IMR-90 (cell line): ENCODE measurements around the gene ASTL. TPM values are rescaled to one million over a fixed set of nuclear protein-coding genes. Genes with fewer than 3 reads are reported as not detected.

Source experiments
- CEBPB ChIP-seq: IDR thresholded peaks from 2 replicates; pipeline ENCODE4 v1.6.1; 2012; ENCODE audit warnings: low read depth, low read length, improper control_type of control experiment
- RAD21 ChIP-seq: IDR thresholded peaks from 2 replicates; pipeline ENCODE4 v1.6.1; 2012; ENCODE audit warnings: low read length, improper control_type of control experiment
- polyA plus RNA-seq, 3 experiments: library from polyadenylated mRNA; depleted of rRNA; stranded (reverse); fragments of >200 nt; gene quantifications; 2 replicates each; pipeline ENCODE4 v1.2.3, GENCODE V29; 2012; ENCODE audit warnings: low replicate concordance in 1 of 3
- total RNA-seq: library from RNA; depleted of rRNA; stranded (reverse); fragments of >200 nt; gene quantifications from 2 replicates; pipeline ENCODE4 v1.2.3, GENCODE V29; 2012
- TF ChIP-seq, protein P1 (sequence below): fragments of 150-350 bp; IDR thresholded peaks from 2 replicates; pipeline ENCODE4 v1.6.1; 2016; ENCODE audit warnings: low read depth, mild to moderate bottlenecking, low read length, moderate library complexity, borderline replicate concordance

Gene ASTL
- total and polyA plus RNA-seq, 2 of the 4 experiments (the other 2 are of a cell fraction): not detected

DNA sequence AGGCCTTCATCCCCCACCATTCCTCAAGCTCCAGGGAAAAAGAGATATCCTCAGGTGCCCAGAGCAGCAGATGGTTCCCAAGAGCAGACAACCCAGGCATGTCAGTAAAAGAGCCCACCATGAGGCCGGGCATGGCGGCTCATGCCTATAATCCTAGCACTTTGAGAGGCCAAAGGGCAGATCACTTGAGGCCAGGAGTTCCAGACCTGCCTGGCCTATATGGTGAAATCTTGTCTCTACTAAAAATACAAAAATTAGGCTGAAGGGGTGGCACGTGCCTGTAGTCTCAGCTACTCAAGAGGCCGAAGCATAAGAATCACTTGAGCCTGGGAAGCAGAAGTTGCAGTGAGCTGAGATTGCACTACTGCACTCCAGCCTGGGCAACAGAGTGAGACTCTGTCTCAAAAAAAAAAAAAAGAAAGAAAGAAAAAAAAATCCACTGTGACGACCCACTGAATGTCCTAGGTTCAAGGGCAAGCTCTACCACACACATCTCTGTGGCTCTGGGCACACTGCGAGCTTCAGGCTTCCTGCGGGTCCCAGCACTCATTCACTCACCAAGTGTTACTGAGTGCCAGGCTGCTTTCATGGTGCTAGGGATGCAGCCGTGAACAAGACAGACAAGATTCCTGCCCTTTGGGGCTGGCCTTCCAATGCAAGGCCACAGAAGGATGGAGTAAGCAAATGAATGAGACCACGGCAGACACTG lies 13.4 kb upstream of the ASTL start (continued):
- TF ChIP-seq, protein P1, sequence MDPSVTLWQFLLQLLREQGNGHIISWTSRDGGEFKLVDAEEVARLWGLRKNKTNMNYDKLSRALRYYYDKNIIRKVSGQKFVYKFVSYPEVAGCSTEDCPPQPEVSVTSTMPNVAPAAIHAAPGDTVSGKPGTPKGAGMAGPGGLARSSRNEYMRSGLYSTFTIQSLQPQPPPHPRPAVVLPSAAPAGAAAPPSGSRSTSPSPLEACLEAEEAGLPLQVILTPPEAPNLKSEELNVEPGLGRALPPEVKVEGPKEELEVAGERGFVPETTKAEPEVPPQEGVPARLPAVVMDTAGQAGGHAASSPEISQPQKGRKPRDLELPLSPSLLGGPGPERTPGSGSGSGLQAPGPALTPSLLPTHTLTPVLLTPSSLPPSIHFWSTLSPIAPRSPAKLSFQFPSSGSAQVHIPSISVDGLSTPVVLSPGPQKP: no peak
- TF ChIP-seq RAD21: no peak
- no peak for TF ChIP-seq CEBPB
